ENCODE results near the gene AGRN. TPM values are rescaled to one million over a fixed set of nuclear protein-coding genes. Genes with fewer than 3 reads are reported as not detected.

AGRN gene
- total RNA-seq, 5 donors from 2014 or later (not counting 1 experiment from before 2014, with no cell fraction given), result 6.0 to 16.3 (median 9.9) TPM

DNA sequence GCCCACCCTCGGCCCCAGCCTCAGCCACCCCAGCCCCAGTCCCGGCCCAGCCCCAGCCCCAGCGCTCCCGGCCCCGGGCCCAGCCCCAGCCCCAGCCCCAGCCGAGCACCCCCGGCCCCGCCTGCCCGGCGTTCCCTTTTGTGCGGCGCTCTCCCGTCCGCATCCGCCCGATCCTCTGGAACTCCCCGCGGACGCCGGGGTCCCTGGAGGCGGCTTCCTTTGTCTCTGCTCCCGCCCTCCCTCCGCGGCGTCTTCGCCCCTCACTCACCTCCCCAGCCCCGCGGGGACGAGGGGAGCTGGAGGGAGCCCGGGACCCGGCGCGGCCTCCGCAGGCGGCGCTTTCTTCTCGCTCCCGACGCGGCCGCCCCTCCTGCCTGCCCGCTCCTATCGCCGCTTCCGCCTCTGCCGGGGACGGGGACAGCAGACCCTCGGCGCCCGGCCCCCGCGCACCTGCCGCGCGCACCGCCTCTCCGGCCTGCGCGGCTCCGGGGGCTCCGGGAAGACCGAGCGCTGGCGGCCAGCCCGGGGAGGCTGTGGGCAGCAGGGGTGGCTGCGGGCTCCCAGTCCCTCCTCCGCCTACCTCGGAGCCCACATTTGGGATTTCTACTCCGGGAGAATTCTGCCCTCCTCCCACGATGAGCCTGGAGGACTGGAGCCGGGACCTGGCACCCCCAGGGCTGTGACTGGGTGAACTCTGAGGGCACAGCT is 14.0 kb downstream of the AGRN start:
- ChIA-PET POLR2A (no interaction called here), CTCF (interaction anchor here in 1 of 2 donors (0.5 kb wide), 1 partner anchor 14 kb away, joined by 4 read pairs; the partner anchor contains the start of gene AGRN)
- Histone ChIP-seq H3K27me3 (replicated peaks in 1 of 2; ENCODE audit: control insufficient read depth in 2 of 2, extremely low read depth in 1 of 2, insufficient read depth in 2 of 2, low read length in 1 of 2) (peaks cover 0 to 76% of the 10 kb centered on the region in 2 experiments), H3K9me3 (no peaks in the 10 kb centered on the region), H3K4me1 (ENCODE audit: control insufficient read depth in 1 of 2, extremely low read depth in 1 of 2, insufficient read depth in 2 of 2, low read length in 2 of 2) (peaks cover 0 to 24% of the 10 kb centered on the region in 2 experiments), H3K27ac (ENCODE audit: low read length) (no peak overlapping the region), H3K36me3 (ENCODE audit: control insufficient read depth in 2 of 2, extremely low read depth in 1 of 2, insufficient read depth in 1 of 2, low read length in 1 of 2) (no peaks in the 10 kb centered on the region), H3K4me3 (ENCODE audit: control insufficient read depth in 1 of 2, extremely low read depth in 1 of 2, low read length in 1 of 2) (peak overlapping the region in 1 of 2 donors; percentile 32)
- Mint-ChIP-seq H3K4me3 (peak overlapping the region in 2 of 3 donors; percentile 41 to 59), H3K27me3 (peaks cover 16 to 30% of the 10 kb centered on the region in 2 donors), H3K4me1 (peaks cover 6 to 17% (median 13%) of the 10 kb centered on the region in 3 donors), H3K9me3 (no peaks in the 10 kb centered on the region), H3K27ac (no peak overlapping the region), H3K36me3 (no peaks in the 10 kb centered on the region)
- DNase-seq (peak in 1 of 35 experiments; percentile 35), ATAC-seq (replicated peaks in 1 of 4) (peak in 3 of 4 experiments; percentile 1 to 21 (median 18))
- WGBS (ENCODE audit: insufficient coverage), result 2% methylated on average over 67 of the region's 71 CpGs

DNA sequence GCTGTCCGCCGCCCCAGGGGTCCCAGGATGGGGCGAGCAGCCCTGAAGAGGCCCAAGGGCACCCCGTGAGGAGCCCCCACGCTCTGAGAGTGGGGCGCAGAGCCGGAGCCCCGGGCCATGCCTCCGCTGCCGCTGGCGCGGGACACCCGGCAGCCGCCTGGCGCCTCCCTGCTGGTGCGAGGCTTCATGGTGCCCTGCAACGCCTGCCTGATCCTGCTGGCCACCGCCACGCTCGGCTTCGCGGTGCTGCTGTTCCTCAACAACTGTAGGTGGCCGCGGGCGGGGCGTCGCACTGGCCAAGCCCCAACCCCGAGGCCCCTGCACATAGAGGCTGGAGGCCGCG is 14.5 kb downstream of the AGRN start:
- Mint-ChIP-seq H3K4me3 (peak overlapping the region; percentile 31 to 64 (median 59)), H3K4me1 (peaks cover 9 to 23% (median 18%) of the 10 kb centered on the region in 3 donors)

DNA sequence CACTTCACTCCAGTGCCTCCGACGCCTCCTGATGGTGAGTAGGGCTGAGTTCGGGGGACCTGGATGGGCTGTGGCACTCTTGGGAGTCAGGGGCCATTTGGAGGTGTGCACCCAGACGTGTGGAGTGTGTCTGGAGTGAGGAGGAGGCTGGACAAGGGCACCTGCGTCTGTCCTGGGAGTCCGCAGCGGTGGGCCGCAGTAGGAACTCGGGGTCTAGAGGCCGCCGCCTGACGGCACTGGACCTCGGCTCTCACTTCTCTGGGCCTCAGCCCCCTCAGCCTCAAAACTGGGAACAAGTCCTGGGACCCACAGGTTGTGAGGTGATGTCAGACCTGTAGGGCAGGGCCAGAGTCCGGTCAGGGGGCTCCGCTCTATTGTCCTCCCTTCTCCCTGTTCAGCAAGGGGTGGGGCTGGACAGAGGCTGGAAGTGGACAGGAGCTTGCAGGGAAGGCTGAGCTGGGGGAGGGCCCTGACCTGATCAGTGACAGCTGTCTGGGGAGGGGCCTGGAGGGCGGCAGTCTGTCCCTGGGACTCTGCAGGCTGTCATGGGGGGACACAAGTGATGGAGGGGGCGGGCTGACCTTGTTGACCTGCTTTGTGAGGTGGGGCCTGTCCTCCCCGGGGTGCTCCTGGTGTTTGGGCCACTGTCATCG is 15.5 kb downstream of the AGRN start:
- no peaks in the 10 kb centered on the region for H3K36me3 ChIP-seq (ENCODE audit: control insufficient read depth in 2 of 2, extremely low read depth in 1 of 2, insufficient read depth in 1 of 2, low read length in 1 of 2)
- H3K4me1 Mint-ChIP-seq, result peaks cover 14 to 29% (median 23%) of the 10 kb centered on the region in 3 donors
- H3K27me3 ChIP-seq (replicated peaks in 1 of 2; ENCODE audit: control insufficient read depth in 2 of 2, extremely low read depth in 1 of 2, insufficient read depth in 2 of 2, low read length in 1 of 2), result peaks cover 0 to 88% of the 10 kb centered on the region in 2 experiments
- H3K27ac ChIP-seq (ENCODE audit: low read length), result no peak overlapping the region
- H3K4me1 ChIP-seq (ENCODE audit: control insufficient read depth in 1 of 2, extremely low read depth in 1 of 2, insufficient read depth in 2 of 2, low read length in 2 of 2), result peaks cover 0 to 40% of the 10 kb centered on the region in 2 experiments
- peak overlapping the region in 1 of 3 donors; percentile 3 for H3K4me3 Mint-ChIP-seq
- H3K27ac Mint-ChIP-seq, result no peak overlapping the region
- ATAC-seq (replicated peaks in 1 of 4) (no peak), DNase-seq (no peak)
- POLR2A ChIA-PET, result no interaction called here
- H3K9me3 Mint-ChIP-seq, result no peaks in the 10 kb centered on the region
- peaks cover 16 to 30% of the 10 kb centered on the region in 2 donors for H3K27me3 Mint-ChIP-seq
- no peaks in the 10 kb centered on the region for H3K36me3 Mint-ChIP-seq
- CTCF ChIA-PET, result no interaction called here
- no peaks in the 10 kb centered on the region for H3K9me3 ChIP-seq
- H3K4me3 ChIP-seq (ENCODE audit: control insufficient read depth in 1 of 2, extremely low read depth in 1 of 2, low read length in 1 of 2), result no peak overlapping the region
- WGBS (ENCODE audit: insufficient coverage), result 85% methylated on average over 16 of the region's 19 CpGs

More for the DNA sequence above, 14.5 kb downstream of the AGRN start:
- no peaks in the 10 kb centered on the region for H3K36me3 ChIP-seq (ENCODE audit: control insufficient read depth in 2 of 2, extremely low read depth in 1 of 2, insufficient read depth in 1 of 2, low read length in 1 of 2)
- CTCF ChIA-PET, result no interaction called here
- Mint-ChIP-seq H3K9me3 (no peaks in the 10 kb centered on the region), H3K27ac (no peak overlapping the region), H3K27me3 (peaks cover 16 to 30% of the 10 kb centered on the region in 2 donors), H3K36me3 (no peaks in the 10 kb centered on the region)
- WGBS (ENCODE audit: insufficient coverage), result 46% methylated on average over 30 of the region's 30 CpGs
- H3K27ac ChIP-seq (ENCODE audit: low read length), result no peak overlapping the region
- ATAC-seq (replicated peaks in 1 of 4) (no peak), DNase-seq (no peak)
- H3K9me3 ChIP-seq, result no peaks in the 10 kb centered on the region
- H3K4me3 ChIP-seq (ENCODE audit: control insufficient read depth in 1 of 2, extremely low read depth in 1 of 2, low read length in 1 of 2), result peak overlapping the region in 1 of 2 donors; percentile 25
- POLR2A ChIA-PET, result no interaction called here
- peaks cover 0 to 30% of the 10 kb centered on the region in 2 experiments for H3K4me1 ChIP-seq (ENCODE audit: control insufficient read depth in 1 of 2, extremely low read depth in 1 of 2, insufficient read depth in 2 of 2, low read length in 2 of 2)
- peaks cover 0 to 81% of the 10 kb centered on the region in 2 experiments for H3K27me3 ChIP-seq (replicated peaks in 1 of 2; ENCODE audit: control insufficient read depth in 2 of 2, extremely low read depth in 1 of 2, insufficient read depth in 2 of 2, low read length in 1 of 2)

DNA sequence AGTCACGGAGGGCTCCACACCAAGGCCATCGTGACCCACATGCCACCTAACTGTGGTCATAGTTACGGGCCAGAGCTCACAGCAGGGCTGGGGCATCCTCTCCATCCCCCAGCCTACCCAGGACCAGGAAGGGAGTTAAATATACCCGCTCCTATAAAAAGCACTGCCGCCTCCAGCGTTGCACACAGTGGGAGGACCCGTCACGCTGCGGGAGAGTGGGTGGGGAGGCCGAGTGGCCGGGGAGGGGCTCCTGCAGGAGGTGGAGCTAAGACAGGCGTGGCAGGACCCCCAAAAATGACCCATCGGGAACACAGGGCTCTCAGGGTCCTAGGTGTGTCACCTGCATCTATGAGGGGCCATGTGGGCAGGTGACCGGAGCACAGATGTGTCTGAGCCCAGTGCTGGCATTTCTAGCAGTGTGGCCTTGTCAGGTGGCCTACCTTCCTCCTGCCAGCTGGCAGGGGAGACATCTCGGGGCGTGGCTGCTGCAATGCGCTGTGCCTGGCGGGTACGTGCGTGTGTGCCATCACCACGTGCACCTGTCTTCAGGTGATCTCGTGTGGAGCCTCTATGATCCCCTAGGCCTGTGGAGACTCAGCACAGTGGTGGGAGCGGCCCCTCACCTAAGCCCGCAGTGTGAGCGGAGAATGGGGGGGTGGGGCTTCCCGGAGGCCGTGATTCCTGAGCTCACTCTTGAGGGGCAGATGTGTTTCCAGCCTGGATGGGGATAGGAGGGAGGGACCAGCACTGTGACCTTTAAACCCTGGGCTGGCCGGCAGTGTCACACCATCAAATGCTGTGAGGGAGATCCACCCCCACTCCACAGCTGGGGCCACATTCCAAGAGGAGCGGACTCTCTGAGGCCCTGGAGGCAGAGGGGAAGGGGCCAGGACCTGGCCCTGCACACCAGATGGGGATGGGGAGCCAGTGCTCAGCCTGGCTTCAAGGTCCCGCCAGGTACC is 17.7 kb downstream of the AGRN start:
- H3K27ac Mint-ChIP-seq, result no peak overlapping the region
- Histone ChIP-seq H3K4me1 (ENCODE audit: control insufficient read depth in 1 of 2, extremely low read depth in 1 of 2, insufficient read depth in 2 of 2, low read length in 2 of 2) (peaks cover 0 to 37% of the 10 kb centered on the region in 2 experiments), H3K4me3 (ENCODE audit: control insufficient read depth in 1 of 2, extremely low read depth in 1 of 2, low read length in 1 of 2) (no peak overlapping the region), H3K36me3 (ENCODE audit: control insufficient read depth in 2 of 2, extremely low read depth in 1 of 2, insufficient read depth in 1 of 2, low read length in 1 of 2) (no peaks in the 10 kb centered on the region), H3K9me3 (no peaks in the 10 kb centered on the region), H3K27ac (ENCODE audit: low read length) (no peak overlapping the region), H3K27me3 (replicated peaks in 1 of 2; ENCODE audit: control insufficient read depth in 2 of 2, extremely low read depth in 1 of 2, insufficient read depth in 2 of 2, low read length in 1 of 2) (peaks cover 0 to 69% of the 10 kb centered on the region in 2 experiments)
- 81% methylated on average over 19 of the region's 30 CpGs for WGBS (ENCODE audit: insufficient coverage)
- CTCF ChIA-PET, result no interaction called here
- POLR2A ChIA-PET, result no interaction called here
- H3K4me3 Mint-ChIP-seq, result no peak overlapping the region
- no peak for DNase-seq
- no peak for ATAC-seq (replicated peaks in 1 of 4)
- H3K27me3 Mint-ChIP-seq, result peaks cover 10 to 22% of the 10 kb centered on the region in 2 donors
- H3K36me3 Mint-ChIP-seq, result no peaks in the 10 kb centered on the region
- no peaks in the 10 kb centered on the region for H3K9me3 Mint-ChIP-seq
- peaks cover 11 to 22% (median 16%) of the 10 kb centered on the region in 3 donors for H3K4me1 Mint-ChIP-seq

DNA sequence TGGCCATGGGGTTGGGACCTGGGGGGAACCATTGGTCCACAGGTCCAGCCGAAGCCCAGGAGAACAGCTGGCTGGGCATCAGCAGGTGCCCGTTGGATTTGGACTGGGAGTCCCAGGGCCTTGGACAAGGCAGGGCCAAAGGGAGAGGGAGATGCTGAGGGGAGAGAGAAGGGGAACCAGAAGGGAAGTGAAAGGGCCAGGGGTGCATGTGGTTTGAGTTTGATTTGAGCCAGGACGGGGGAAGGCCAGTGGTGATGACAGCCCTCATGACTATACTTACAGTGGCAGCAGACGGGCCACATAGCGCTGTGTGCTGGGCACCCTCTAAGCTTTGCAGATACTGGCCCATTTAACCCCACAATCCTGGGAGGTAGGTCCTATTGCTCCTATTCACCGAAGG is 18.8 kb downstream of the AGRN start:
- H3K27ac ChIP-seq (ENCODE audit: low read length), result no peak overlapping the region
- ATAC-seq (replicated peaks in 1 of 4), result no peak
- peak overlapping the region in 2 of 3 donors; percentile 47 to 77 for H3K4me3 Mint-ChIP-seq
- ChIA-PET CTCF (no interaction called here), POLR2A (no interaction called here)
- H3K27me3 ChIP-seq (replicated peaks in 1 of 2; ENCODE audit: control insufficient read depth in 2 of 2, extremely low read depth in 1 of 2, insufficient read depth in 2 of 2, low read length in 1 of 2), result peaks cover 0 to 64% of the 10 kb centered on the region in 2 experiments
- no peak for DNase-seq
- H3K4me1 Mint-ChIP-seq, result peaks cover 11 to 21% (median 16%) of the 10 kb centered on the region in 3 donors
- H3K4me1 ChIP-seq (ENCODE audit: control insufficient read depth in 1 of 2, extremely low read depth in 1 of 2, insufficient read depth in 2 of 2, low read length in 2 of 2), result peaks cover 0 to 31% of the 10 kb centered on the region in 2 experiments
- no peaks in the 10 kb centered on the region for H3K9me3 ChIP-seq
- H3K9me3 Mint-ChIP-seq, result no peaks in the 10 kb centered on the region
- no peak overlapping the region for H3K4me3 ChIP-seq (ENCODE audit: control insufficient read depth in 1 of 2, extremely low read depth in 1 of 2, low read length in 1 of 2)
- WGBS (ENCODE audit: insufficient coverage), result 90% methylated on average over 2 of the region's 6 CpGs
- no peaks in the 10 kb centered on the region for H3K36me3 ChIP-seq (ENCODE audit: control insufficient read depth in 2 of 2, extremely low read depth in 1 of 2, insufficient read depth in 1 of 2, low read length in 1 of 2)
- H3K36me3 Mint-ChIP-seq, result no peaks in the 10 kb centered on the region
- no peak overlapping the region for H3K27ac Mint-ChIP-seq
- H3K27me3 Mint-ChIP-seq, result peaks cover 10 to 22% of the 10 kb centered on the region in 2 donors
